HEK293T (cell line): ENCODE data around the gene GCDH.

ENCODE experiments used
- BHLHE40 ChIP-seq: fragments of 450-650 bp; IDR thresholded peaks from 2 replicates; pipeline ENCODE4 v1.6.1; 2016; ENCODE audit warnings: mild to moderate bottlenecking, moderate library complexity, borderline replicate concordance
- ELF4 ChIP-seq: fragments of 450-650 bp; IDR thresholded peaks from 2 replicates; pipeline ENCODE4 v1.6.1; 2017; ENCODE audit warnings: antibody characterized with exemption
- FOXA1 ChIP-seq: fragments of 450-650 bp; IDR thresholded peaks from 2 replicates; pipeline ENCODE4 v1.6.1; 2016; ENCODE audit warnings: mild to moderate bottlenecking
- FOXK2 ChIP-seq: fragments of 450-650 bp; IDR thresholded peaks from 2 replicates; pipeline ENCODE4 v1.6.1; 2016; ENCODE audit warnings: mild to moderate bottlenecking
- FOXM1 ChIP-seq: fragments of 450-650 bp; IDR thresholded peaks from 2 replicates; pipeline ENCODE4 v1.6.1; 2017; ENCODE audit warnings: mild to moderate bottlenecking, borderline replicate concordance
- L3MBTL2 ChIP-seq: fragments of 450-650 bp; conservative IDR thresholded peaks from 2 replicates; pipeline ENCODE4 v1.6.1; 2016; ENCODE audit warnings: mild to moderate bottlenecking
- NFRKB ChIP-seq: fragments of 450-650 bp; IDR thresholded peaks from 2 replicates; pipeline ENCODE4 v1.6.1; 2016; ENCODE audit warnings: mild to moderate bottlenecking, moderate library complexity
- PKNOX1 ChIP-seq: fragments of 450-650 bp; IDR thresholded peaks from 2 replicates; pipeline ENCODE4 v1.6.1; 2016
- SP1 ChIP-seq: fragments of 450-650 bp; IDR thresholded peaks from 2 replicates; pipeline ENCODE4 v1.6.1; 2017
- SUZ12 ChIP-seq: fragments of 450-650 bp; IDR thresholded peaks from 2 replicates; pipeline ENCODE4 v1.6.1; 2016; ENCODE audit warnings: mild to moderate bottlenecking
- ZNF384 ChIP-seq: fragments of 450-650 bp; IDR thresholded peaks from 2 replicates; pipeline ENCODE4 v1.6.1; 2016

- TF ChIP-seq SUZ12 (no peak), L3MBTL2 (no peak; the same call in 1 of the 2 replicates), BHLHE40 (no peak), PKNOX1 (no peak), FOXA1 (no peak), FOXK2 (no peak), ELF4 (no peak), SP1 (no peak), FOXM1 (no peak), NFRKB (no peak), ZNF384 (no peak)
Observed at GRCh38 chr19:12946092-12946721, 55.2 kb downstream of the GCDH start.
